HepG2 (cell line): ENCODE measurements around the gene NOL4L. TPM values are rescaled to one million over a fixed set of nuclear protein-coding genes. Genes with fewer than 3 reads are reported as not detected.
A peak's percentile ranks its signal among the peaks of the same experiment; 100 is the strongest.

Experiments used
- ARID2 ChIP-seq: sonication (generic); formaldehyde crosslinking; IDR thresholded peaks from 2 replicates; pipeline ENCODE4 v1.8.1; 2022; ENCODE audit warnings: mild to moderate bottlenecking, missing genetic modification reagents, borderline replicate concordance
- GABPB1 ChIP-seq: IDR thresholded peaks from 2 replicates; pipeline ENCODE4 v1.6.1; 2016; ENCODE audit warnings: mild to moderate bottlenecking, missing genetic modification reagents, moderate library complexity, missing compliant biosample characterization
- GLI4 ChIP-seq: sonication (generic); formaldehyde crosslinking; IDR thresholded peaks from 2 replicates; pipeline ENCODE4 v1.5.1; 2020; ENCODE audit warnings: missing genetic modification reagents, mild to moderate bottlenecking, moderate library complexity, borderline replicate concordance
- HNRNPL ChIP-seq: fragments of 200-400 bp; formaldehyde crosslinking; IDR thresholded peaks from 2 replicates; pipeline ENCODE4 v1.6.1; 2017; ENCODE audit warnings: mild to moderate bottlenecking, low read depth, low read length
- PHF8 ChIP-seq: sonication (generic); formaldehyde crosslinking; IDR thresholded peaks from 2 replicates; pipeline ENCODE4 v1.5.0; 2020; ENCODE audit warnings: missing genetic modification reagents
- SIX4 ChIP-seq: sonication (generic); formaldehyde crosslinking; IDR thresholded peaks from 2 replicates; pipeline ENCODE4 v1.4.0; 2020; ENCODE audit warnings: missing genetic modification reagents
- TEAD3 ChIP-seq: optimal IDR thresholded peaks from 2 replicates; pipeline ENCODE3; 2016; ENCODE audit warnings: borderline replicate concordance
- ZNF335 ChIP-seq: sonication (generic); formaldehyde crosslinking; IDR thresholded peaks from 2 replicates; pipeline ENCODE4 v1.4.0; 2020; ENCODE audit warnings: missing genetic modification reagents
- ZNF547 ChIP-seq: sonication (generic); formaldehyde crosslinking; IDR thresholded peaks from 2 replicates; pipeline ENCODE4 v1.5.1; 2020; ENCODE audit warnings: mild to moderate bottlenecking, missing genetic modification reagents
- ZNF768 ChIP-seq: sonication (generic); formaldehyde crosslinking; IDR thresholded peaks from 2 replicates; pipeline ENCODE4 v1.4.0; 2020; ENCODE audit warnings: missing genetic modification reagents
- ZSCAN12 ChIP-seq: sonication (generic); formaldehyde crosslinking; IDR thresholded peaks from 2 replicates; pipeline ENCODE4 v1.9.0; 2021; ENCODE audit warnings: mild to moderate bottlenecking, missing genetic modification reagents
- polyA plus RNA-seq, 8 experiments: library from polyadenylated mRNA; depleted of rRNA in 3 of 8; stranded (reverse) in 7 of 8; unstranded in 1 of 8; fragments of >200 nt; fragmentation: Illumina TruSeq in 4 of 8; extraction: Trizol in 4 of 8; gene quantifications; 2 replicates each; pipeline versions ENCODE4 v1.2.1 to v1.2.3, GENCODE V29; 2011 to 2016; ENCODE audit warnings: low read depth in 4 of 8, missing spikeins in 1 of 8, mixed read lengths in 1 of 8; ENCODE audit not compliant: insufficient read depth in 1 of 8
- total RNA-seq, 5 experiments: library from RNA; depleted of rRNA; stranded (reverse); fragments of >200 nt; fragmentation: Illumina TruSeq; extraction: Trizol; gene quantifications; 2 replicates each; pipeline ENCODE4 v1.2.3, GENCODE V29; 2016; ENCODE audit warnings: low read depth in 1 of 5
- TF ChIP-seq, protein P1 (sequence below): sonication (generic); formaldehyde crosslinking; conservative IDR thresholded peaks from 2 replicates; pipeline ENCODE4 v1.8.0; 2022; ENCODE audit warnings: missing genetic modification reagents
- TF ChIP-seq, protein P2 (sequence below): sonication (generic); formaldehyde crosslinking; IDR thresholded peaks from 2 replicates; pipeline ENCODE4 v1.5.0; 2020; ENCODE audit warnings: mild to moderate bottlenecking, missing genetic modification reagents, moderate library complexity
- TF ChIP-seq, protein P3 (sequence below): sonication (generic); formaldehyde crosslinking; IDR thresholded peaks from 2 replicates; pipeline ENCODE4 v1.5.1; 2020; ENCODE audit warnings: mild to moderate bottlenecking, missing genetic modification reagents
- TF ChIP-seq, protein P4 (sequence below): sonication (generic); formaldehyde crosslinking; conservative IDR thresholded peaks from 2 replicates; pipeline ENCODE4 v1.8.0; 2022; ENCODE audit warnings: mild to moderate bottlenecking, moderate library complexity, missing genetic modification reagents
- TF ChIP-seq, protein P5 (sequence below): sonication (generic); formaldehyde crosslinking; IDR thresholded peaks from 2 replicates; pipeline ENCODE4 v1.4.0; 2020; ENCODE audit warnings: missing genetic modification reagents
- TF ChIP-seq, protein P6 (sequence below): sonication (generic); formaldehyde crosslinking; IDR thresholded peaks from 2 replicates; pipeline ENCODE4 v1.4.0; 2020; ENCODE audit warnings: missing genetic modification reagents

Gene NOL4L
- total and polyA plus RNA-seq, 2 of the 13 experiments (the other 11 are each of a cell fraction or from before 2014, with no cell fraction given): 16.6 to 35.4 TPM

DNA sequence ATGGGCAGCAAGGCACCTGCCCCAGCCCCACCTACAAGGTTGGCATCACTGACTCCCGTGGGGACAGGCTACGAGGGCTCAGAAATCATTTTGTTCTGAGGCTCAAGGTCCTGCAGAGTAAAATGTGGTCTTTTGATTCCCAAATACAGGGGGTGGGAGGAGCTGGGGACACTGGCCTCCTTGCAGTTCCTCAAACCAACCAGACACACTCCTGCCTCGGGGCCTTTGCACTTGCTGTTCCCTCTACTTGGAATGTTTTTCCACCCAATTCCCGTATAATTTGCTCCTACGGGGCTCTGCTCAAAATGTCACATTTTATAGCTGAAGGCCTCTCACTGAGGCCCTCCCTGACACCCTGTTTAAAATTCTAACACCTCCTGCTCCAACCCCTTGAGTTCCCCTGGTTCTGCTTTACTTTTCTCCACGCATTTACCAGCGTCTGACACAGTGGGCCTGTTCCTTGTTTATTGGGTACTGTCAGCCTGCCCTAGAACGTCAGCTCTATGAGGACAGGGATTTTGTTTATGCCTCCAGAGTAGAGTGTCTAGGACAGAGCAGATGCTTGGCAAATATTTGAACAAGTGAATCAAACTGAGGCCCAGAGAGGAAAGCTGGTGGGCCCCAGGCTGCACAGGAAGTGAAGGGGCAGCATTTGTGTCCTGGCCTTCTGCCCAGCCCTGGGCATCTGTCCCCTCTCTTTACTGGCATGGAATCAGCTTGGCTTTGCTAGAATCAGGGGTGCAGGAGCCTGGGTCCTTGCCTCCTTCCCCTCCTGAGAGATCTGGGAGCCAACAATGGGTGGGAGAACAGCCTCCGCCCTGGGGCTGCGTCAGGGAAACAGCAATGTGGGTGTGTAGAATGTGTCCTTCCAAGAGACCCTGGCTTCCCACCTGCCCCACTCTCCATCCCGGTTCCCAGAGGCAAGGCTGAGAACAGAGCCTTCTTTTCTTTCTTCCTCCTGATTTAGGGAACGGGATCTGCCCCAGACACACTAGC is 18.5 kb downstream of the NOL4L start (continued):
- 0 out of 2 replicates have a peak, but pooled peaks have one; percentile 0 for TF ChIP-seq HNRNPL
- TF ChIP-seq, protein P1, sequence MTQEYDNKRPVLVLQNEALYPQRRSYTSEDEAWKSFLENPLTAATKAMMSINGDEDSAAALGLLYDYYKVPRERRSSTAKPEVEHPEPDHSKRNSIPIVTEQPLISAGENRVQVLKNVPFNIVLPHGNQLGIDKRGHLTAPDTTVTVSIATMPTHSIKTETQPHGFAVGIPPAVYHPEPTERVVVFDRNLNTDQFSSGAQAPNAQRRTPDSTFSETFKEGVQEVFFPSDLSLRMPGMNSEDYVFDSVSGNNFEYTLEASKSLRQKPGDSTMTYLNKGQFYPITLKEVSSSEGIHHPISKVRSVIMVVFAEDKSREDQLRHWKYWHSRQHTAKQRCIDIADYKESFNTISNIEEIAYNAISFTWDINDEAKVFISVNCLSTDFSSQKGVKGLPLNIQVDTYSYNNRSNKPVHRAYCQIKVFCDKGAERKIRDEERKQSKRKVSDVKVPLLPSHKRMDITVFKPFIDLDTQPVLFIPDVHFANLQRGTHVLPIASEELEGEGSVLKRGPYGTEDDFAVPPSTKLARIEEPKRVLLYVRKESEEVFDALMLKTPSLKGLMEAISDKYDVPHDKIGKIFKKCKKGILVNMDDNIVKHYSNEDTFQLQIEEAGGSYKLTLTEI (CRISPR knock-in tag): no peak
- TF ChIP-seq, protein P2, sequence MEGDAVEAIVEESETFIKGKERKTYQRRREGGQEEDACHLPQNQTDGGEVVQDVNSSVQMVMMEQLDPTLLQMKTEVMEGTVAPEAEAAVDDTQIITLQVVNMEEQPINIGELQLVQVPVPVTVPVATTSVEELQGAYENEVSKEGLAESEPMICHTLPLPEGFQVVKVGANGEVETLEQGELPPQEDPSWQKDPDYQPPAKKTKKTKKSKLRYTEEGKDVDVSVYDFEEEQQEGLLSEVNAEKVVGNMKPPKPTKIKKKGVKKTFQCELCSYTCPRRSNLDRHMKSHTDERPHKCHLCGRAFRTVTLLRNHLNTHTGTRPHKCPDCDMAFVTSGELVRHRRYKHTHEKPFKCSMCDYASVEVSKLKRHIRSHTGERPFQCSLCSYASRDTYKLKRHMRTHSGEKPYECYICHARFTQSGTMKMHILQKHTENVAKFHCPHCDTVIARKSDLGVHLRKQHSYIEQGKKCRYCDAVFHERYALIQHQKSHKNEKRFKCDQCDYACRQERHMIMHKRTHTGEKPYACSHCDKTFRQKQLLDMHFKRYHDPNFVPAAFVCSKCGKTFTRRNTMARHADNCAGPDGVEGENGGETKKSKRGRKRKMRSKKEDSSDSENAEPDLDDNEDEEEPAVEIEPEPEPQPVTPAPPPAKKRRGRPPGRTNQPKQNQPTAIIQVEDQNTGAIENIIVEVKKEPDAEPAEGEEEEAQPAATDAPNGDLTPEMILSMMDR (CRISPR knock-in tag): no peak
- TF ChIP-seq, protein P3, sequence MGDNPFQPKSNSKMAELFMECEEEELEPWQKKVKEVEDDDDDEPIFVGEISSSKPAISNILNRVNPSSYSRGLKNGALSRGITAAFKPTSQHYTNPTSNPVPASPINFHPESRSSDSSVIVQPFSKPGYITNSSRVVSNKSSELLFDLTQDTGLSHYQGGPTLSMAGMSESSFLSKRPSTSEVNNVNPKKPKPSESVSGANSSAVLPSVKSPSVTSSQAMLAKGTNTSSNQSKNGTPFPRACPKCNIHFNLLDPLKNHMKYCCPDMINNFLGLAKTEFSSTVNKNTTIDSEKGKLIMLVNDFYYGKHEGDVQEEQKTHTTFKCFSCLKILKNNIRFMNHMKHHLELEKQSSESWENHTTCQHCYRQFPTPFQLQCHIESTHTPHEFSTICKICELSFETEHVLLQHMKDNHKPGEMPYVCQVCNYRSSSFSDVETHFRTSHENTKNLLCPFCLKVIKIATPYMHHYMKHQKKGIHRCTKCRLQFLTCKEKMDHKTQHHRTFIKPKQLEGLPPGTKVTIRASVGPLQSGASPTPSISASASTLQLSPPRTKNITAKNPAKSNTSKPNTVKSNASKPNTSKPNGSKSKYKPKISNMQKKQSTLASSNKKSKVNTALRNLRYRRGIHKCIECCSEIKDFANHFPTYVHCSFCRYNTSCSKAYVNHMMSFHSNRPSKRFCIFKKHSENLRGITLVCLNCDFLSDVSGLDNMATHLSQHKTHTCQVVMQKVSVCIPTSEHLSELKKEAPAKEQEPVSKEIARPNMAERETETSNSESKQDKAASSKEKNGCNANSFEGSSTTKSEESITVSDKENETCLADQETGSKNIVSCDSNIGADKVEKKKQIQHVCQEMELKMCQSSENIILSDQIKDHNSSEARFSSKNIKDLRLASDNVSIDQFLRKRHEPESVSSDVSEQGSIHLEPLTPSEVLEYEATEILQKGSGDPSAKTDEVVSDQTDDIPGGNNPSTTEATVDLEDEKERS (CRISPR knock-in tag): 0 out of 2 replicates have a peak, but pooled peaks have one; percentile 78
- TF ChIP-seq ARID2 (CRISPR knock-in tag): no peak
- TF ChIP-seq ZNF335 (CRISPR knock-in tag): no peak
- TF ChIP-seq SIX4 (CRISPR knock-in tag): no peak
- TF ChIP-seq ZNF547 (CRISPR knock-in tag): peak; percentile 69; the same call in 1 of the 2 replicates
- 0 out of 2 replicates have a peak, but pooled peaks have one; percentile 37 for TF ChIP-seq GLI4 (CRISPR knock-in tag)
- TF ChIP-seq ZNF768 (CRISPR knock-in tag): peak; percentile 75
- TF ChIP-seq, protein P4, sequence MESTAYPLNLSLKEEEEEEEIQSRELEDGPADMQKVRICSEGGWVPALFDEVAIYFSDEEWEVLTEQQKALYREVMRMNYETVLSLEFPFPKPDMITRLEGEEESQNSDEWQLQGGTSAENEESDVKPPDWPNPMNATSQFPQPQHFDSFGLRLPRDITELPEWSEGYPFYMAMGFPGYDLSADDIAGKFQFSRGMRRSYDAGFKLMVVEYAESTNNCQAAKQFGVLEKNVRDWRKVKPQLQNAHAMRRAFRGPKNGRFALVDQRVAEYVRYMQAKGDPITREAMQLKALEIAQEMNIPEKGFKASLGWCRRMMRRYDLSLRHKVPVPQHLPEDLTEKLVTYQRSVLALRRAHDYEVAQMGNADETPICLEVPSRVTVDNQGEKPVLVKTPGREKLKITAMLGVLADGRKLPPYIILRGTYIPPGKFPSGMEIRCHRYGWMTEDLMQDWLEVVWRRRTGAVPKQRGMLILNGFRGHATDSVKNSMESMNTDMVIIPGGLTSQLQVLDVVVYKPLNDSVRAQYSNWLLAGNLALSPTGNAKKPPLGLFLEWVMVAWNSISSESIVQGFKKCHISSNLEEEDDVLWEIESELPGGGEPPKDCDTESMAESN (CRISPR knock-in tag): peak; percentile 99
- 0 out of 2 replicates have a peak, but pooled peaks have one; percentile 4 for TF ChIP-seq GABPB1 (CRISPR knock-in tag)
- peak; percentile 5 for TF ChIP-seq TEAD3 (CRISPR knock-in tag)
- TF ChIP-seq, protein P5, sequence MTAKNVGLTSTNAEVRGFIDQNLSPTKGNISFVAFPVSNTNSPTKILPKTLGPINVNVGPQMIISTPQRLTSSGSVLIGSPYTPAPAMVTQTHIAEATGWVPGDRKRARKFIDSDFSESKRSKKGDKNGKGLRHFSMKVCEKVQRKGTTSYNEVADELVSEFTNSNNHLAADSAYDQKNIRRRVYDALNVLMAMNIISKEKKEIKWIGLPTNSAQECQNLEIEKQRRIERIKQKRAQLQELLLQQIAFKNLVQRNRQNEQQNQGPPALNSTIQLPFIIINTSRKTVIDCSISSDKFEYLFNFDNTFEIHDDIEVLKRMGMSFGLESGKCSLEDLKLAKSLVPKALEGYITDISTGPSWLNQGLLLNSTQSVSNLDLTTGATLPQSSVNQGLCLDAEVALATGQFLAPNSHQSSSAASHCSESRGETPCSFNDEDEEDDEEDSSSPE (CRISPR knock-in tag): no peak
- 0 out of 2 replicates have a peak, but pooled peaks have one; percentile 28 for TF ChIP-seq PHF8 (CRISPR knock-in tag)
- TF ChIP-seq, protein P6, sequence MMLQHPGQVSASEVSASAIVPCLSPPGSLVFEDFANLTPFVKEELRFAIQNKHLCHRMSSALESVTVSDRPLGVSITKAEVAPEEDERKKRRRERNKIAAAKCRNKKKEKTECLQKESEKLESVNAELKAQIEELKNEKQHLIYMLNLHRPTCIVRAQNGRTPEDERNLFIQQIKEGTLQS (CRISPR knock-in tag): no peak
- no peak for TF ChIP-seq ZSCAN12 (CRISPR knock-in tag)
